VCaP (cell line): Measurements from ENCODE around the gene FIBCD1.
"Not testable (repeated sequence)": the region's sequence is repeated elsewhere in the genome, so short reads cannot be mapped to it uniquely, and the experiment has no call there.

Source experiments
- H3K27ac ChIP-seq: fragments of 450-650 bp; 2 replicates; pipeline ENCODE4 v1.5.1; 2017
- TF ChIP-seq, protein P1 (sequence below): fragments of 450-650 bp; conservative IDR thresholded peaks from 2 replicates; pipeline ENCODE4 v1.5.1; 2017; ENCODE audit warnings: mild to moderate bottlenecking, moderate library complexity

FIBCD1 gene

GRCh38 chr9:130917168-130917960 lies 21.7 kb downstream of the FIBCD1 start:
- TF ChIP-seq, protein P1, sequence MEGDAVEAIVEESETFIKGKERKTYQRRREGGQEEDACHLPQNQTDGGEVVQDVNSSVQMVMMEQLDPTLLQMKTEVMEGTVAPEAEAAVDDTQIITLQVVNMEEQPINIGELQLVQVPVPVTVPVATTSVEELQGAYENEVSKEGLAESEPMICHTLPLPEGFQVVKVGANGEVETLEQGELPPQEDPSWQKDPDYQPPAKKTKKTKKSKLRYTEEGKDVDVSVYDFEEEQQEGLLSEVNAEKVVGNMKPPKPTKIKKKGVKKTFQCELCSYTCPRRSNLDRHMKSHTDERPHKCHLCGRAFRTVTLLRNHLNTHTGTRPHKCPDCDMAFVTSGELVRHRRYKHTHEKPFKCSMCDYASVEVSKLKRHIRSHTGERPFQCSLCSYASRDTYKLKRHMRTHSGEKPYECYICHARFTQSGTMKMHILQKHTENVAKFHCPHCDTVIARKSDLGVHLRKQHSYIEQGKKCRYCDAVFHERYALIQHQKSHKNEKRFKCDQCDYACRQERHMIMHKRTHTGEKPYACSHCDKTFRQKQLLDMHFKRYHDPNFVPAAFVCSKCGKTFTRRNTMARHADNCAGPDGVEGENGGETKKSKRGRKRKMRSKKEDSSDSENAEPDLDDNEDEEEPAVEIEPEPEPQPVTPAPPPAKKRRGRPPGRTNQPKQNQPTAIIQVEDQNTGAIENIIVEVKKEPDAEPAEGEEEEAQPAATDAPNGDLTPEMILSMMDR, result no peak
- no peak overlapping the region for H3K27ac ChIP-seq

DNA sequence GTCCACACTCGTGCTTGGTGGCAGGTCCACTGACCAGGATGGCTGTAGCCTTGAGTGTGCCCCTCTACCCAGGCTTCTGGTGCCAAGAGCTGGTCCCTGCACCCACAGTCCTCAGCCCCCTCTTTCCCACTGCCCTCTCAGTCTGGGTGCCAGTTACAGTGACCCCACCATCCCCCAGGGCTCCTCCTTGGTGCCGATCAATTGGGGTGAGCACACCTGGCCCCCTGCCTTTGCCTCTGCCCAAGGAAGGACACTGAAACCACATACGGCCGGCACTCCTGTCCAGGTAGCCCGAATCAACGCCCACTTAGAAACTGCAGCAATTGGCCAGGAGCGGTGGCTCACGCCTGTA lies 24.0 kb downstream of the FIBCD1 start:
- TF ChIP-seq, protein P1, result no peak
- no peak overlapping the region for H3K27ac ChIP-seq

DNA sequence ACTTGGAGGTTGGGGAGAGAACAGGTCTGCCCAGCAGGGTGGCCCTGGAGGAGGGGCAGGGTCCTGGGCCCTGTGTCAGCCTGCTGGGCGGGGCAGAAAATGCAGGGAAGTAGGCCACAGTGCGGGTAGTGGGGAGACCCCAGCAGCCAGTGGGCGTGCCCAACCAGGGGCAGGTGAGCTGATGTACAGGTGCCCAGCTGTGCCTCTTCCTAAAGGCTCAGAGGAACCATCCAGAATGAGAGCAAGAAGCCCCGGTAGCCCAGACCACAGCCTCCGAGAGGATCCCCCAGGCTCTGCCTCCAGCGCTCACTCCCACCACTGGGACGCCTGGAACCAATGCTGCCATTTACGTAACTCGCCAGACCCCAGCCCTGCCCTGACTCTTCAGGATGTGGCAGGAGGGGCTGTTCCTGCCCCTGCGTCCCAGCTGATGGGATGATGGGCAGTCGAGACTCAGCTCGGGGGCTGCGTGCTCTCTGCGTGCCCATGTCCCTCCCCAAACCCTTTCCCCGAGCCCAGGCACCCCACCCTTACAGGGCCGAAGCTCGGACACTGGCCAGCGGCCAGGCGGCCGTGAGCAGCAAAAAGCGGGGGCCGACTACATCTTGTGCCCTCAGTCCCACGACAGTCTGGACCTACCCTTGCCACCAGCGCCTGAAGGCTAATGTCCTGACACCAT lies 24.5 kb downstream of the FIBCD1 start:
- TF ChIP-seq, protein P1, result no peak
- H3K27ac ChIP-seq, result no peak overlapping the region

GRCh38 chr9:130913599-130914416 lies 25.2 kb downstream of the FIBCD1 start:
- TF ChIP-seq, protein P1, result no peak
- H3K27ac ChIP-seq, result no peak overlapping the region

- H3K27ac ChIP-seq, result no peak overlapping the region
- TF ChIP-seq, protein P1, result no peak
Measured at GRCh38 chr9:130912932-130913598, 26.0 kb downstream of the FIBCD1 start.

- TF ChIP-seq, protein P1, result no peak
- no peak overlapping the region for H3K27ac ChIP-seq
Measured at GRCh38 chr9:130911254-130912049, 27.6 kb downstream of the FIBCD1 start.

- not testable (repeated sequence) for H3K27ac ChIP-seq
Measured at GRCh38 chr9:130910670-130911069, 28.4 kb downstream of the FIBCD1 start.

DNA sequence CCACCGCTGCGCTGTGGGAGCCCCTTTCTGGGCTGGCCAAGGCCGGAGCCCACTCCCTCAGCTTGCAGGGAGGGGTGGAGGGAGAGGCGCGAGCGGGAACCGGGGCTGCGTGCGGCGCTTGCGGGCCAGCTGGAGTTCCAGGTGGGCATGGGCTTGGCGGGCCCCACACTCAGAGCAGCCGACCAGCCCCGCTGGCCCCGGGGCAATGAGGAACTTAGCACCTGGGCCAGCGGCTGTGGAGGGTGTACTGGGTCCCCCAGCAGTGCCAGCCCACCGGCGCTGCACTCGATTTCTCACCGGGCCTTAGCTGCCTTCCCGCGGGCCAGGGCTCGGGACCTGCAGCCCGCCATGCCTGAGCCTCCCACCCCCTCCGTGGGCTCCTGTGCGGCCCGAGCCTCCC lies 29.0 kb downstream of the FIBCD1 start:
- H3K27ac ChIP-seq, result not testable (repeated sequence)
